HT1080 (cell line): ENCODE measurements around the gene CREB3L2. TPM values are rescaled to one million over a fixed set of nuclear protein-coding genes. Genes with fewer than 3 reads are reported as not detected.
"Not testable (repeated sequence)": the region's sequence is repeated elsewhere in the genome, so short reads cannot be mapped to it uniquely, and the experiment has no call there.

ENCODE experiments used
- DNase-seq: peaks from one replicate; pipeline ENCODE4 v3.0.0-alpha.2; 2015; ENCODE audit warnings: low read depth
- total RNA-seq: library from RNA; depleted of rRNA; stranded (reverse); fragments of >200 nt; shearing (Covaris generic); gene quantifications from 2 replicates; pipeline ENCODE4 v1.2.3, GENCODE V29; 2014

Gene CREB3L2
- total RNA-seq, 1 experiment from 2014 or later, result 18.8 TPM

GRCh38 chr7:137935884-137936508, 65.9 kb downstream of the CREB3L2 start:
- no peak for DNase-seq

- no peak for DNase-seq
These were observed 66.7 kb downstream of the CREB3L2 start for GRCh38 chr7:137934941-137935883.

GRCh38 chr7:137934176-137934826, 67.6 kb downstream of the CREB3L2 start:
- no peak for DNase-seq

GRCh38 chr7:137933270-137934017, 68.4 kb downstream of the CREB3L2 start:
- DNase-seq, result peak; percentile 60

- no peak for DNase-seq
These were observed 69.0 kb downstream of the CREB3L2 start for GRCh38 chr7:137932881-137933269.

GRCh38 chr7:137931823-137932222, 70.1 kb downstream of the CREB3L2 start:
- DNase-seq, result no peak

- peak; percentile 82 for DNase-seq
These were observed 71.3 kb downstream of the CREB3L2 start for GRCh38 chr7:137930581-137930980.

GRCh38 chr7:137928626-137929025, 73.3 kb downstream of the CREB3L2 start:
- DNase-seq, result no peak

GRCh38 chr7:137927386-137927785, 74.5 kb downstream of the CREB3L2 start:
- DNase-seq, result no peak

GRCh38 chr7:137926206-137926605, 75.7 kb downstream of the CREB3L2 start:
- not testable (repeated sequence) for DNase-seq

- DNase-seq, result no peak
These were observed 76.1 kb downstream of the CREB3L2 start for GRCh38 chr7:137925754-137926153.

- no peak for DNase-seq
These were observed 76.8 kb downstream of the CREB3L2 start for GRCh38 chr7:137925091-137925490.

- DNase-seq, result peak; percentile 83
These were observed 78.5 kb downstream of the CREB3L2 start for GRCh38 chr7:137923380-137923779.

GRCh38 chr7:137920637-137921399, 81.1 kb downstream of the CREB3L2 start:
- no peak for DNase-seq

- no peak for DNase-seq
These were observed 81.9 kb downstream of the CREB3L2 start for GRCh38 chr7:137919987-137920386.

- DNase-seq, result no peak
These were observed 84.8 kb downstream of the CREB3L2 start for GRCh38 chr7:137916980-137917645.

- no peak for DNase-seq
These were observed 85.3 kb downstream of the CREB3L2 start for GRCh38 chr7:137916564-137916963.

- DNase-seq, result no peak
These were observed 86.6 kb downstream of the CREB3L2 start for GRCh38 chr7:137915266-137915665.

- no peak for DNase-seq
These were observed 87.9 kb downstream of the CREB3L2 start for GRCh38 chr7:137913985-137914384.

- no peak for DNase-seq
These were observed 92.8 kb downstream of the CREB3L2 start for GRCh38 chr7:137909042-137909441.
